IgD-negative memory B cell (primary cell): ENCODE results near the gene HCRT. TPM values are rescaled to one million over a fixed set of nuclear protein-coding genes. Genes with fewer than 3 reads are reported as not detected.
"Not testable (repeated sequence)": the region's sequence is repeated elsewhere in the genome, so short reads cannot be mapped to it uniquely, and the experiment has no call there.

ENCODE experiments used
- H3K27ac Mint-ChIP-seq, 3 donors: one replicate each; pipeline ENCODE4 v1.8.0; 2020 to 2022; ENCODE audit warnings: mild to moderate bottlenecking in 3 of 3, mixed read lengths in 3 of 3, moderate library complexity in 1 of 3
- H3K27me3 Mint-ChIP-seq: one replicate; pipeline ENCODE4 v1.8.0; 2021; ENCODE audit warnings: mixed read lengths
- H3K36me3 Mint-ChIP-seq: one replicate; pipeline ENCODE4 v1.8.0; 2020; ENCODE audit warnings: mild to moderate bottlenecking, mixed read lengths
- H3K4me1 Mint-ChIP-seq, 3 donors: one replicate each; pipeline ENCODE4 v1.8.0; 2020 to 2022; ENCODE audit warnings: mixed read lengths in 3 of 3, mild to moderate bottlenecking in 1 of 3
- H3K4me3 Mint-ChIP-seq, 4 donors: one replicate each; pipeline ENCODE4 v1.8.0; 2020 to 2022; ENCODE audit warnings: mild to moderate bottlenecking in 4 of 4, mixed read lengths in 4 of 4, moderate library complexity in 3 of 4
- H3K9me3 Mint-ChIP-seq, 3 donors: one replicate each; pipeline ENCODE4 v1.8.0; 2020 to 2021; ENCODE audit warnings: mixed read lengths in 3 of 3, mild to moderate bottlenecking in 1 of 3
- polyA plus RNA-seq: library from polyadenylated mRNA; unstranded; fragments of 300-500 nt; fragmentation: Illumina TruSeq; gene quantifications from one replicate; pipeline ENCODE4 v1.2.3, GENCODE V29; 2021

The HCRT gene
- polyA plus RNA-seq, 1 donor from 2014 or later = not detected

- H3K4me1 Mint-ChIP-seq = peaks cover 18 to 23% (median 22%) of the 10 kb centered on the region in 3 donors
- peak overlapping the region; percentile 70 to 99 (median 88) for H3K27ac Mint-ChIP-seq
- no peaks in the 10 kb centered on the region for H3K36me3 Mint-ChIP-seq
- H3K9me3 Mint-ChIP-seq = peaks cover 0 to 2% (median 0%) of the 10 kb centered on the region in 3 donors
- H3K27me3 Mint-ChIP-seq = no peaks in the 10 kb centered on the region
- peak overlapping the region; percentile 81 to 99 (median 95) for H3K4me3 Mint-ChIP-seq
Observed at GRCh38 chr17:42153919-42154742, 31.1 kb downstream of the HCRT start.

GRCh38 chr17:42146911-42147607 is 38.2 kb downstream of the HCRT start:
- Mint-ChIP-seq H3K36me3 (no peaks in the 10 kb centered on the region), H3K4me3 (no peak overlapping the region), H3K27me3 (no peaks in the 10 kb centered on the region), H3K4me1 (peaks cover 6 to 19% (median 7%) of the 10 kb centered on the region in 3 donors), H3K9me3 (no peaks in the 10 kb centered on the region), H3K27ac (no peak overlapping the region)

- not testable (repeated sequence) for H3K27me3 Mint-ChIP-seq, H3K36me3 Mint-ChIP-seq, H3K4me3 Mint-ChIP-seq, H3K9me3 Mint-ChIP-seq, H3K27ac Mint-ChIP-seq
- H3K4me1 Mint-ChIP-seq = peaks cover 0 to 18% (median 8%) of the 10 kb centered on the region in 3 donors
Observed at GRCh38 chr17:42143138-42143537, 42.1 kb downstream of the HCRT start.

- Mint-ChIP-seq H3K27ac (no peak overlapping the region), H3K4me3 (peak overlapping the region in 1 of 4 donors; percentile 65), H3K9me3 (no peaks in the 10 kb centered on the region), H3K27me3 (no peaks in the 10 kb centered on the region), H3K4me1 (peaks cover 0 to 18% (median 11%) of the 10 kb centered on the region in 3 donors), H3K36me3 (no peaks in the 10 kb centered on the region)
Observed at GRCh38 chr17:42142371-42142896, 42.8 kb downstream of the HCRT start.

- H3K36me3 Mint-ChIP-seq = no peaks in the 10 kb centered on the region
- no peak overlapping the region for H3K27ac Mint-ChIP-seq
- peaks cover 0 to 21% (median 11%) of the 10 kb centered on the region in 3 donors for H3K4me1 Mint-ChIP-seq
- no peaks in the 10 kb centered on the region for H3K27me3 Mint-ChIP-seq
- no peak overlapping the region for H3K4me3 Mint-ChIP-seq
- no peaks in the 10 kb centered on the region for H3K9me3 Mint-ChIP-seq
Observed at GRCh38 chr17:42141382-42141781, 43.9 kb downstream of the HCRT start.

- not testable (repeated sequence) for H3K36me3 Mint-ChIP-seq, H3K4me3 Mint-ChIP-seq, H3K27me3 Mint-ChIP-seq, H3K27ac Mint-ChIP-seq, H3K9me3 Mint-ChIP-seq
- H3K4me1 Mint-ChIP-seq = peaks cover 3 to 25% (median 14%) of the 10 kb centered on the region in 3 donors
Observed at GRCh38 chr17:42140690-42141089, 44.6 kb downstream of the HCRT start.

- no peak overlapping the region for H3K27ac Mint-ChIP-seq
Observed at GRCh38 chr17:42138749-42139492, 46.3 kb downstream of the HCRT start.

GRCh38 chr17:42136654-42137051 is 48.6 kb downstream of the HCRT start:
- Mint-ChIP-seq H3K4me3 (peak overlapping the region in 1 of 4 donors; percentile 37), H3K27me3 (no peaks in the 10 kb centered on the region), H3K9me3 (no peaks in the 10 kb centered on the region), H3K36me3 (no peaks in the 10 kb centered on the region), H3K4me1 (peaks cover 29 to 42% (median 40%) of the 10 kb centered on the region in 3 donors), H3K27ac (no peak overlapping the region)

More at GRCh38 chr17:42138749-42139492, 46.3 kb downstream of the HCRT start:
- Mint-ChIP-seq H3K4me3 (no peak overlapping the region), H3K36me3 (no peaks in the 10 kb centered on the region), H3K9me3 (no peaks in the 10 kb centered on the region), H3K4me1 (peaks cover 6 to 30% (median 19%) of the 10 kb centered on the region in 3 donors), H3K27me3 (no peaks in the 10 kb centered on the region)

GRCh38 chr17:42135664-42136653 is 49.3 kb downstream of the HCRT start:
- Mint-ChIP-seq H3K27ac (peak overlapping the region in 1 of 3 donors; percentile 56), H3K36me3 (no peaks in the 10 kb centered on the region), H3K9me3 (no peaks in the 10 kb centered on the region), H3K27me3 (no peaks in the 10 kb centered on the region), H3K4me3 (peak overlapping the region in 3 of 4 donors; percentile 10 to 82 (median 67)), H3K4me1 (peaks cover 35 to 47% (median 46%) of the 10 kb centered on the region in 3 donors)

- Mint-ChIP-seq H3K4me1 (peaks cover 40 to 49% (median 49%) of the 10 kb centered on the region in 3 donors), H3K4me3 (peak overlapping the region in 1 of 4 donors; percentile 82), H3K27ac (no peak overlapping the region), H3K9me3 (no peaks in the 10 kb centered on the region), H3K27me3 (no peaks in the 10 kb centered on the region), H3K36me3 (no peaks in the 10 kb centered on the region)
Observed at GRCh38 chr17:42135151-42135550, 50.1 kb downstream of the HCRT start.

Other genes starting within 250 kb of the HCRT start
- 53.0 TPM for gene CNP, start 218.7 kb downstream of the HCRT start, polyA plus RNA-seq
- gene DNAJC7, start 168.0 kb downstream of the HCRT start, polyA plus RNA-seq = 82.3 TPM
- 30.7 TPM for gene NKIRAS2, start 165.4 kb downstream of the HCRT start, polyA plus RNA-seq
- 0.48 TPM for gene C17orf113, start 134.9 kb downstream of the HCRT start, polyA plus RNA-seq
- 0.09 TPM for gene ZNF385C, start 87.0 kb downstream of the HCRT start, polyA plus RNA-seq
- 13.3 TPM for gene DHX58, start 72.7 kb downstream of the HCRT start, polyA plus RNA-seq
- gene KAT2A, start 64.1 kb downstream of the HCRT start, polyA plus RNA-seq = 26.7 TPM
- 0.15 TPM for gene HSPB9, start 62.6 kb downstream of the HCRT start, polyA plus RNA-seq
- 86.8 TPM for gene RAB5C, start 30.5 kb downstream of the HCRT start, polyA plus RNA-seq
- gene KCNH4, start 4.3 kb downstream of the HCRT start, polyA plus RNA-seq = not detected
- gene GHDC, start 9.0 kb upstream of the HCRT start, polyA plus RNA-seq = 24.3 TPM
- 60.4 TPM for gene STAT5B, start 90.9 kb upstream of the HCRT start, polyA plus RNA-seq
- gene STAT5A, start 103.0 kb upstream of the HCRT start, polyA plus RNA-seq = 63.0 TPM
- gene STAT3, start 203.0 kb upstream of the HCRT start, polyA plus RNA-seq = 106 TPM
- not detected for gene CAVIN1, start 237.8 kb upstream of the HCRT start, polyA plus RNA-seq